HG03469 (cell line): ENCODE measurements around the gene SMPD3.

Experiments used
- ATAC-seq: cut with Tn5 transposase; IDR thresholded peaks from one replicate; pipeline ENCODE4 v1.9.1; 2021; ENCODE audit warnings: mild to moderate bottlenecking, moderate library complexity, moderate number of reproducible peaks; ENCODE audit not compliant: unreplicated experiment

Gene SMPD3

GRCh38 chr16:68371706-68372380 lies 76.5 kb downstream of the SMPD3 start:
- no peak for ATAC-seq

- no peak for ATAC-seq
These were observed 77.0 kb downstream of the SMPD3 start for GRCh38 chr16:68371276-68371651.

- ATAC-seq, result no peak
These were observed 77.6 kb downstream of the SMPD3 start for GRCh38 chr16:68370581-68371275.

- no peak for ATAC-seq
These were observed 78.4 kb downstream of the SMPD3 start for GRCh38 chr16:68369697-68370580.

GRCh38 chr16:68369168-68369567 lies 79.1 kb downstream of the SMPD3 start:
- ATAC-seq, result no peak

GRCh38 chr16:68368301-68368888 lies 79.9 kb downstream of the SMPD3 start:
- no peak for ATAC-seq

GRCh38 chr16:68367891-68368290 lies 80.4 kb downstream of the SMPD3 start:
- ATAC-seq, result no peak

GRCh38 chr16:68367440-68367839 lies 80.9 kb downstream of the SMPD3 start:
- ATAC-seq, result no peak

- no peak for ATAC-seq
These were observed 81.3 kb downstream of the SMPD3 start for GRCh38 chr16:68367030-68367429.

- ATAC-seq, result no peak
These were observed 82.2 kb downstream of the SMPD3 start for GRCh38 chr16:68366062-68366461.

- ATAC-seq, result no peak
These were observed 83.0 kb downstream of the SMPD3 start for GRCh38 chr16:68365167-68365817.

GRCh38 chr16:68364561-68364998 lies 83.7 kb downstream of the SMPD3 start:
- ATAC-seq, result no peak

- ATAC-seq, result no peak
These were observed 84.4 kb downstream of the SMPD3 start for GRCh38 chr16:68363658-68364521.

- ATAC-seq, result no peak
These were observed 85.2 kb downstream of the SMPD3 start for GRCh38 chr16:68362947-68363657.

GRCh38 chr16:68362262-68362913 lies 85.9 kb downstream of the SMPD3 start:
- ATAC-seq, result no peak

- ATAC-seq, result no peak
These were observed 86.8 kb downstream of the SMPD3 start for GRCh38 chr16:68361485-68361884.

- ATAC-seq, result no peak
These were observed 87.4 kb downstream of the SMPD3 start for GRCh38 chr16:68360956-68361355.

GRCh38 chr16:68360547-68360946 lies 87.8 kb downstream of the SMPD3 start:
- ATAC-seq, result no peak
